GM18499 (cell line): ENCODE data around the gene EPSTI1.
A peak's percentile ranks its signal among the peaks of the same experiment; 100 is the strongest.

Experiments
- ATAC-seq: cut with Tn5 transposase; IDR thresholded peaks from one replicate; pipeline ENCODE4 v1.9.1; 2021; ENCODE audit warnings: moderate number of reproducible peaks; ENCODE audit not compliant: insufficient read depth, unreplicated experiment

Gene EPSTI1

DNA sequence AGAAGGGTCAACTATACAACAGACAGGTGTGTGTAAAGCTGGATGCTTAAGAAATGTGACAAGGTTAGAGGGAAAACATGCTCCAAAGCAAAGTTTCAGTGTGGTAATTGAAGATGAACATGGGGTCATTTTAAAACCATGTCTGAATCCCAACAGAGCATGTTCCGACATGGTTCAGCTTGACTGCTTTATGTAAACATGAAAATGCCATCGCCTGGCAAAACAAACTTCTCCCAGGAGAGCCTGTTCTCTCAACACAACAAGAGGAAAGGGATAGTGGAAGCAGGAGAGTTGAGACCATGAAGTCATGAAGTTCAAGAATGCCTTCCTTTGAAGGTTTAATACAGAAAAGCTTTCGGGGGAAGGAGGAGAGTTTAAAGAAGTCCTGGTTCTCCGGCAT is 85.8 kb downstream of the EPSTI1 start:
- no peak for ATAC-seq

DNA sequence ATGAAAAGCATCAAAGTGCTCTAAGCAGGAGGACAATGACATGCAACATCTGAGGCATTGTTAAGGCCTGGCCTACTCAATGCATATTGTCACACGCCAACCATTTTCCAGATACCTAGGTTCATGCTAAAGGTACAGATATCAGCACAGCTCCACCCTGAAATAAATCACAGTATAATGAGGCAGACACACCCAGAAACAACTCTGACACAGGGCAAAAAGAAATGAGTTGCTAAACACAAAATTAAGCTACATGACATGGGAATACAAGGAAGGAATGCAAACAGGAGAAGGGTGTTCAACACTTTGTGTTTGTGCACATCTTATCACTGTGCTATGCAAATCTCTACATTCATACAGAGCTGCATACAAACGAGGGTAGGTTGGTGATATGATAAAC is 86.5 kb downstream of the EPSTI1 start:
- no peak for ATAC-seq

DNA sequence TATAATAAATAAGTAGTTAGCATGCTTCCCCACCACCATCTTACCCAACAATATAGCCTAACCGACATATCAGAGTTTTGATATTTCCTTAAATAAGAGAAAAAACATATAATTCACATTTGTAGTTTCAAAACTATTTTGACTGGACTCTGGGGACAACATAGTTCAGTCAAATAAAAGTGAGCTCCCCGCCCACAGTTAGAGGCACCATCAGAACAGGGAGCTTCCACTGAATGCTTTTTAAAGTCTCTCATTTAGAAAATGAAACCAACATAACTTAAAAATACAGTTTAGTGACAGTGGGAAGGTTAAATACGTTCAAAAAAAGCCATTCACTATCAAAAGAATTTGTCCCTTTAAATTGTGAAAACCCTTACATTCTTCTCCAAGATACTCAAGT is 92.8 kb downstream of the EPSTI1 start:
- no peak for ATAC-seq

DNA sequence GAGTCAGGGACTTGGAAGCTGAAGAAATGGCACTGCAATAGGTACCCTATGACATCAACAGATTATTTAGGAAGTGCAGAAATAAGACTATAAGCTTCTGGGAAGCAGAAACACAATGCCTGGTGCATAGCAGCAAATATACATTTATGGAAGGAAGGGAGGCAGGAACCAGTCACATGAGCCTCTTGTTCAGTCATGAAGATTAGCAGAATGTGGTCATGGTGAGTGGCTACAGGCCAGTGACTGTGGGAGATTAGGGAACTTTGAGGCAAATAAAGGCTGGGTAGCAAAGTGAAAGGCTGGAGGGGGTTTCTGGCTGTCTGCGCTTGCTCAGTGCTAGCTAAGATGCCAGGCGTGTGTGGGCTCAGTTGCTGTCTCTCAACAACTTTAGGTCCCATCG is 96.3 kb downstream of the EPSTI1 start:
- ATAC-seq: no peak

DNA sequence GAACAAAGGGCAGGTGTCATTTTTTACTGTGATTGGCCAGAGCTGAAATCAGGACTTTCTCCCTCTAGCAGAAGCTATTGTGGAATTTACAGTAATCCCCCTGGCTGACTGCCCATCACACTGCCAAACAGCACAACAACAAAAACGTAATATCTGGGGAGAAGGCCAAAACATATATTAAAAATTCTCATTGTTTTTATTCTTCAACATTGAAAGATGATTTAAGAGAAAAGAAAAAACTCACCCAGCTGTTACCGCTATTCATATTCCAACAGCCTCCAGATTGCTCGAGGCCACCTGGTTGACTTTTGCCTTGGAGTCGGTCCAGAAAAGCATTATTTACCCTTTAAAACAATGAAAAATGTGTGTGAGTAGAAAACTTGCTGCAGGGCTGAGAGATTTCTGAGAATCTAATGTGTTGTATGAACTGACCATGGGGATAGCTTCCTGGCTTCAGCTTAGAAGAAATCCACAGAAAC is 97.2 kb downstream of the EPSTI1 start:
- no peak for ATAC-seq

DNA sequence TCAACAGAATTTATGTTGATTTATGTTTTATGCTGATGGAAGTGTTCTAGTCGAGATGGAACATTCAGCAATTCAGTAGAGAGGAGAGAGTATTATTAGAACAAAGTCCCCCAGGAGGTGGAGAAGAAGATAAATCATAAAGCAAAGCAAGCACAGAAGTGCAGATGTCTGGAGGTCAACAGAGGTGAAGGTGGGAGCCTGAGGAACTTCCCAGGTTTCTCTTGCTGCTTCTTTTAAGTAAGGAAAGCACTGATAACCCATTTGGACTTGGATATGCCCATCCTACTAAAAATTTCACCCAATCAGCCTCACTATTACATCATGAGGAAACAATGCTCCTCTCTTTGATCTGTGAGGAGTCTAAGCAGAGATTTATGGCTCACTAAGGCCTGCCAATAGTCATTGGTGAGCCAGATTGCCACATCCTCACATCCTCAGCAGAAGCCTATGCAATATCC is 98.8 kb downstream of the EPSTI1 start:
- ATAC-seq: no peak

DNA sequence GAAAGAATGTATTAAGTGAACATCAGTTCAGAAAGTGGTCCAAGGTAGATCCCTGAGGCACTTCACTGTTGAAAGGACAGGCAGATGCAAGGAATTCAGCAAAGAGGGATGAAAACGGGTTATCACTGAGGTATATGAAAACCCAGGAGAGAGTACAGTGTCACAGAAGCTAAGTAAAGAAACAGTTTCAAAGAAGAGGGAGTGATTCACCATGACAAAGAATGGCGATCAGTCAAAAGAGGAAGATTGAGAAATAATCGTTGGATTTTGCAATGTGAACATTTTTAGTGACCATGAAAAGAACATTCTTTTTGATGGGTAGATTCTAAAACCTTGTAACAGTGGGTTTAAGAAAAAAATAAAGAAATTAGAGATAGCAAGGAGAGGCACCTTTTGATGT is 99.3 kb downstream of the EPSTI1 start:
- no peak for ATAC-seq

DNA sequence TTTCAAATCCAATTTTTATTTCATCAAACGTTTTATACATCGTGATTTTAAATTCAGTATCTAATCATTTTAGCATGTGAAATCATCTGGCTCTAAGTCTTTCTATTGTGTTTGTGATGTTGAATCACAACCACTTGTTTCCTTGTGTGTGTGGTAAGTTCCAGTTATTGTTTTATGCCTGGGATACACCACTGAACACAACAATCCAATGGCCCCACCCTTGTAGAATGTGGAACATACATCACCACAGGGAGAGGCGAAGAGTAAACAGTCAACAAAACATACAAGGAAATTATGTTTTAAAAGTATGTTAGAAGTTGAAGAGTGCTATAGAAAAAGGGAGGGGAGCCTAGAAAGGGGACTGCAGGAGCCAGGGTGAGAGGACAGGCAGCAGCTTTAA is 100.5 kb downstream of the EPSTI1 start:
- no peak for ATAC-seq

DNA sequence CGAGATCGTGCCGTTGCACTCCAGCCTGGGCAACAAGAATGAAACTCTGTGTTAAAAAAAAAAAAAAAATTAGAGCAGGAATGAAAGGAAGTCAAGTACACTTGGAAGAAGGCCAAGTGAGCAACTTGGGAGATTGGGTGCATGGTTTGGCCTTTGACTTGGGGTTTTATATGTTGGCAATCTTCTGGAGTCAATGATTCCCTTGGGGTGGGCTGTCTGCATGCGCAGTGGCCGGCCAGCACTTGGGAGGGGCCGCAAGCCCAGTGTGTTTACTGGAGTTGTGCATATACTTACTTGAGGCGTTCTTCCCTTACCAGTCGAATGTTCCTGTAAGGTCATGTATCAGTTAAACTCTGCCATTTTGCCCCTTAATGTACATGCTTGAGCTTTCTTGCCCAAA is 106.7 kb downstream of the EPSTI1 start:
- ATAC-seq: no peak

DNA sequence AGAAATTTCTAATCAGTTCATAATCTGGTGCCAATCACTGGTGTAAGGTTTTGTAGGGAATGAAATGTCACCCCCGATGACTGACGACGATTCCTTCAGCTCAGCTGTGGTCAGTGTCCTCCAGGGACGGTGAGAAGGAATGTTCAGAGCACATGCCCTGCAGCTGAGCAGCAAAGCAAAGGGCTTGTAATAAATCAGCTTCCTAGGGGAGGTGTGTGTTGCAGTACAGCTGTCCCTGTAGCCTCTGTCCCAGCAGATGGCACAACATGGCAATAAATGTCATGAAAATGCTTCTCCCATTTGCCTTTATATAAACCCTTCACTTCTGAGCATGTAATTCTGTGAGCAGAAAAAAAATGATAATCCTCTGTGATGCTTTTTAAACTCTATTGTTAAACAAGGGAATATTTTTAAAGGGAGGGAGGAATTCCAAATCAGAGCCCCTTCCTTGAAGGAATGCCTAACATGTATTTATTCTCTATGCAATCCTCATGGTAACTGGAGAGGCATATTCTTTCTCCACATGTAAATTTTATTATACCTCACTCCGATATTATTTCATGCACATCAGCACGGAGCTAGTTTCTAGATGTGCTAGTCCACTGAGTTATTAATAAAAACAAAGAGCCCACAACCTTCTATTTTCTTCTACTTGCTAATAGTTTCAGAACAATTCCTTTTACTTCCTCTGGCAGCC is 108.1 kb downstream of the EPSTI1 start:
- ATAC-seq: no peak

DNA sequence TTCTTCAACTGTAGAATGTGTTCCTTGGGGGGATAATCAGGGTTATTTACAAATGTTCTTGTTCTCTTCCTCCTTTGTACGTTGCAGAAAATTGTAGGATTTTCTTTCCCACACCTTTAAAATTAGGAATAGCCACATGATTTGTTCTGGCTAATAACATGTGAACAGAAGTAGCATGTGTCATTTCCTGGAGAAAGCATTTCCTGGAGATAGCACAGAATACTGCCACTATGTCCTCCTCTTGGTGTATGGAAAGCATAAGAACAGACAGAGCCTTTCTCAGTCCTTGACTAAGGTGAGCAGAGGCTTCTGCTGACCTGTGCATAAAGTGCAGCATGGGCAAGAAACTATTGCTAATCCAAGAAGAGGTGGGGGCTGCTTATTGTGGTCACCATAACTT is 108.9 kb downstream of the EPSTI1 start:
- no peak for ATAC-seq

DNA sequence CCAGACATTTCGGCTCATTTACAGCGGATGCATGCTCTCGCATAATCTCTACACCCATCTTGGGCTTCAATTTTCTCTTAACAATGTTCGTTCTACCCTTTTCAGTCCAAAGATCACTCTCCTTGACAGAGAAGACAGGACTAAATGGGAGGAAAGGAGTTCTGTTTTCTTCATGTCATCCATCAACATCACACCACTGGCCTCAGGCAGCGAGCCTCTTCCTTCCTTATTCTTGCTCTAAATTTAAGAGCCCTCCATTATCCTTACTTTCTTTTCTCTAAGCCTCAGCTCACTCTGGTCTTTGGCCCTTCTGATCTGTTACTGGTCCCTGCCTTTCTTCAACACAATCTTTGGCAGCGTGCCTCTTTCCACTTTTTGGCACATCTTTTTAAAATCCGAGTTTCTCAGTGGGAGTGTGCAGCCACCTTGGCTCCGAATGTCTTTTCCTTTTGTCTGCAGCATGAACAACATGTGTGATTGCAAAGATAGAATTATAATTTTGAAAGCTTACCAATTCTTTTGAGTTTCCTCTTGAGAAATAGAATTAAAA is 111.9 kb downstream of the EPSTI1 start:
- ATAC-seq: no peak

DNA sequence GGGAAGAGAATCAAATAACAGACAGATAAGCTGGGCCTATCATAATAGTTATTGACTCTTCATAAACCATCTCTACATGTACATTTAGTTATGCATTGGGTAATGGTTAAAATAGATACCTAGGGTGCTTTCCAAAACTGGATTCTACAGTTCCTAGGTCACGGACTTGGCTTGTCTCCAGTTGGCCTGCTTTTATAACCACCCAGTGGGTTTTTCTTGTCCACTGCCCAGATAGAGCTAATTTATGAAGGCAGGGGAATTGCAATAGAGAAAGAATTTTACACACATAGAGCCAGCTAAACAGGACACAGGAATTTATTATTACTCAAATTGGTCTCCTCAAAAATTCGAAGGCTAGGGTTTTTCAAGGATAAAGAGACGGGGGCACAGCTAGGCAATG is 113.3 kb downstream of the EPSTI1 start:
- ATAC-seq: no peak

DNA sequence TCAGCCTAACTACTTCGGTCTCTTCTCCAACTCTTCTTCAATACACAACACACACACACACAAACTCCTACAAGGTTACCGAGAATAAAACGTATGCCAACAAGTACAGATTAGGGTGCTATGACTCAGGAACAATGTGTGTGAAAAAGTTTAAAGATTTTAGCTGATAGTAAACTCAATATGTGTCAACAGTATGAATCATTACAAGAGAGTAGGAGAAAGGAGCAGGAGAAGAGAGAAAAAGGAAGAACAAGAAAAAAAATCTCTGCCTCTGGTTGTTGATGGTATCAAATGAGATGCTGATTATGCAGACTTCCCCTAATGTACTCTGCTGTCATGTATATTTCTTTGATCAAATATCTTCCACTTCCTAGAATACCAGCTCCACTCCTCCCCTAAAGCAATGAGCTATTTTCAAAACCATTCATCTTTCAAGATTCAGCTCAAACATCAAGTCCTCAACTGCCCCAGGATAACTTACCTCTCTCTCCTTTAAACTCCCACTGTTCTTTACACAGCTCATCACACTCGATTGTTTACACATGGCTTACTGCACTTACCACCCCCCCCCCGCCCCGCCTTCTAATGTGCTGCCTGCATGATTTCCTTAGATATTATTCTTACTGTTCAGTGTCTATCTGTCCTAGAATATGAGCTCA is 115.0 kb downstream of the EPSTI1 start:
- no peak for ATAC-seq

DNA sequence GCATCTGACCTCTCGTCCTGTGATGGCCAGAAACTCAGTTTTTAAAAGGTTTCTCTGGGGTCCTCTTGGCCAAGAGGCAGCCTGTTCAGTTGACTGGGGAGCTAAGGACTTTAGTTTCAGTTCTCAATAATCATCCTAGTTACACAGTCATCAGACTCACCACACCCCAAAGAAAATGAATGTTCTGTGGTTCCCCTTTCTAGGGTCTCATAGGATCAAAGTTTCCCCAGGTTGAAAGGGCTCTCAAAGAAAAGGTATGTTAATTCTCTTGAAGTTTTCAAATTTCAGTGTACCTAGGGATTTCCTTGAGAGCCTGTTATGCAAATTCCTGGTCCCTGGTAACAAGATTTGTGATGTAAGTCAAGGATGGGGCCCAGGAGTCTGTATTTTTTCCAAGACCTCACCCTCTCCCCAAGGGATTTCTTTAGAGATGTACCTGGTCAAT is 115.7 kb downstream of the EPSTI1 start:
- peak; percentile 88 for ATAC-seq

DNA sequence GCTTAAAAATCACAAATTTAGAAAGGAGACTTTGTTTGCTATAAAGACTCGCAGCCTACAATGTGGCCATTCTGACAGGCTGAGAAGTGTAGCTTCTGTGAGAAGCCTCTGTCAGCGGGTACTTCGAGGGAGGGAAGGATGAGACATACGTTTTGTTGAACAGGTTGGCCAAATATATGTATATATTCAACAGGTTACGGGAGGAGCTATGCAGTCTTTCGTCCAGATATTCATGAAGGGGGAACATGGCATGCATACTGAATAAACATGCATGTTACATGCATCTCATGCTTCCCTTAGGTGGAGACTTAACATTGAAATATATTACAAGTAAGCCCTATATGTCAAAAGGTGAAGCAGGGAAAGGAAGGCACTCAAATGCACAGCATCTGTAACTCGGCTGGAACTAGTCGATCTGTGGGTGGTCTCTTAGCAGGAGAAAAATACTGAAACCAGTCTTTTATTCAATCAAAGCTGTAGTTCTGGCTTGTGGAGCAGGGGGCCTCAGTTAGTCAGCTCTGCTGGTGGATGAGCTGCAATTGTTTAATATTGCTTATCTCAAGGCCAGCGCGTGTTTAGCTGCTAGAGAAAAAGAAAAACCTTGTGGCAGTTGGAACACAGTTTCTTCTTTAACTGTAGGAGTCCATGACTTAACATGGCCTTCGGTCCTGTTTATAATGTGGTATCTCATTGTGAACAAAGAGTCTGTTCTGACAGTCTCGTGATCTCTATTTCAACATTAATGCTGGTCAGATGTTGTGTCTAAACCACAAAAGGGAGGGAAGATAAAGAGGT is 116.4 kb downstream of the EPSTI1 start:
- ATAC-seq: no peak

DNA sequence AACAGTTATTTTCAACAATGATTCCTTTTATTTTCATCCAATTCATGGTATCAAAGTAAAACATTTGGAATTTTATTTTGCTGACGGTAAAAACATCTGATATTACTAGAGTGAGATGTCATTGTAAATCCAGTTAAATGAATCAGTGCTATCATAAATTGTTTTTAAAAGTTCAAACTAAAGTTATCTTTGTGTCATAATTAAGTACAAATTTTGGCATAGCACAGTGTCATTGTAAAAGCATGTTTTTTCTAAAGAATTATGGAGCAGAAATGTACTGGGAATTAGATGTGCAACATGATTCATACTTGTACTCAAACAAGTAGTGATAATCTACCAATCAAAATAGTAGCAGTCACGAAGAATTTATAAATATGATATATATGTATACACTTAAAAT is 117.8 kb downstream of the EPSTI1 start:
- ATAC-seq: no peak

DNA sequence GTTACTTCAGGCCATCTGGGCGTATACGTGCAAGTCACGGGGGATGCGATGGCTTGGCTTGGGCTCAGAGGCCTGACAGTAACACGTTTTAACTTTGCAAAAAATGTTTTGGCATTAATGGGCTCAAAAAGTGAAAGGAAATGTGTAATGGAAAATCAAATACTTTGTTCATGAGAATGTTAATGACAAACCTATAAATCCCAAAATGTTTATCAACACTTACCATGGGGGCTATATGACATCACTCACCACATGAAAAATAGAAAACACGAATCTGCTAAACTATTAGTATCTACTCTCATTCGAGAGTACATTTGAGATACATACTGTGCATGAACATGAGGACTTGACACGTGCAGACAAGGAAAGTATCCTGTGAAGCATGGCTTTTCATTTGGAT is 119.0 kb downstream of the EPSTI1 start:
- ATAC-seq: no peak

DNA sequence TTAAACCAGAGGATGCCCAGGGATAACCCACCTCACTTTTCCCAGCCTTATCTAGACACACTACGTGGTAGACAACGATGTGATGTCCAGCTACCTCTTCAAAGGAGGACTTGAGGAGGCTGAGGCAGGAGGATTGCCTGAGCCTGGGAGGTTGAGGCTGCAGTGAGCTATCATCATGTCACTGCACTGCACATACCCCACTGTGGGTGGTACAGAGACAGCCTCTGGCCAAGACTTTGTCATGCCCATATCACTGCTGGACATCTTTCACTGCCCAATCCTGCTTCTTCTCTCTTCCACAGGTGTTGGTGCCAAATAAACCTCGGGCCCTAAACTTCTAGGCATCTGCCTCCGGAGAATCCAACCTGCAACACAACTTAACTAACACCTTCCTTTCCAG is 124.8 kb downstream of the EPSTI1 start:
- no peak for ATAC-seq

DNA sequence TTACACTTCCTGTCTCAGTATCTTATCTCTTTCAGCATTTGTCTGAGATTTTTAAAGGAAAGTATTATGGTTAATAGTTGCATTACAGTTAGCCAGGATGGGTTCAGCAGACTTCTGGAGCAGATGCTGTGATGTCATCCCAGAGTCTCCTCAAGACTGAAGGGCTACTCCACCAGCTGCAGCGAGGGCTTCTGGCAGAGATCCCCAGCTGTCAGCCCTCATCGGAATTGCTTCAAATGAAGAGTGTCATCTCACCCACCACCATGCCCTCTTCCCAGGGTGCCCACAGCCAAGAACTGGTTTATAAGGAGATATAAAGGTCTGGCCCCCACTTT is 126.3 kb downstream of the EPSTI1 start:
- ATAC-seq: no peak
